ENCODE measurements around the gene TRERF1. TPM values are rescaled to one million over a fixed set of nuclear protein-coding genes. Genes with fewer than 3 reads are reported as not detected.
"Not testable (repeated sequence)": the region's sequence is repeated elsewhere in the genome, so short reads cannot be mapped to it uniquely, and the experiment has no call there.

Gene TRERF1
- total RNA-seq, 1 donor from 2014 or later, result 3.7 TPM

GRCh38 chr6:42211726-42212125 is 240.0 kb downstream of the TRERF1 start:
- H3K27ac ChIP-seq (ENCODE audit: low read depth, low read length), result no peak overlapping the region
- H3K27me3 ChIP-seq (ENCODE audit: control insufficient read depth in 3 of 3, insufficient read depth in 3 of 3, low read length in 3 of 3), result no peaks in the 10 kb centered on the region
- H3K36me3 ChIP-seq (ENCODE audit: control insufficient read depth in 3 of 3, insufficient read depth in 3 of 3, low read length in 3 of 3), result peaks cover 38 to 54% (median 49%) of the 10 kb centered on the region in 3 donors
- peaks cover 5 to 12% (median 5%) of the 10 kb centered on the region in 3 donors for H3K4me1 ChIP-seq (ENCODE audit: control insufficient read depth in 3 of 3, insufficient read depth in 3 of 3, low read length in 3 of 3)
- H3K9me3 ChIP-seq (ENCODE audit: control insufficient read depth in 3 of 3, low read length in 3 of 3), result no peaks in the 10 kb centered on the region
- H3K9ac ChIP-seq (ENCODE audit: low read depth in 1 of 3, low read length in 3 of 3), result no peak overlapping the region
- no peak overlapping the region for H3K4me3 ChIP-seq (ENCODE audit: low read length in 3 of 3)

- Histone ChIP-seq H3K36me3 (ENCODE audit: control insufficient read depth in 3 of 3, insufficient read depth in 3 of 3, low read length in 3 of 3) (peaks cover 43 to 58% (median 55%) of the 10 kb centered on the region in 3 donors), H3K4me3 (ENCODE audit: low read length in 3 of 3) (no peak overlapping the region), H3K27ac (ENCODE audit: low read depth, low read length) (no peak overlapping the region), H3K4me1 (ENCODE audit: control insufficient read depth in 3 of 3, insufficient read depth in 3 of 3, low read length in 3 of 3) (peaks cover 0 to 5% (median 0%) of the 10 kb centered on the region in 3 donors), H3K9me3 (ENCODE audit: control insufficient read depth in 3 of 3, low read length in 3 of 3) (no peaks in the 10 kb centered on the region), H3K27me3 (ENCODE audit: control insufficient read depth in 3 of 3, insufficient read depth in 3 of 3, low read length in 3 of 3) (no peaks in the 10 kb centered on the region), H3K9ac (ENCODE audit: low read depth in 1 of 3, low read length in 3 of 3) (no peak overlapping the region)
These were observed 241.2 kb downstream of the TRERF1 start for GRCh38 chr6:42210551-42210950.

- H3K9ac ChIP-seq (ENCODE audit: low read depth in 1 of 3, low read length in 3 of 3); H3K4me1 ChIP-seq (ENCODE audit: control insufficient read depth in 3 of 3, insufficient read depth in 3 of 3, low read length in 3 of 3); H3K9me3 ChIP-seq (ENCODE audit: control insufficient read depth in 3 of 3, low read length in 3 of 3); H3K27me3 ChIP-seq (ENCODE audit: control insufficient read depth in 3 of 3, insufficient read depth in 3 of 3, low read length in 3 of 3); H3K27ac ChIP-seq (ENCODE audit: low read depth, low read length); H3K4me3 ChIP-seq (ENCODE audit: low read length in 3 of 3): not testable (repeated sequence)
- H3K36me3 ChIP-seq (ENCODE audit: control insufficient read depth in 3 of 3, insufficient read depth in 3 of 3, low read length in 3 of 3), result peaks cover 39 to 54% (median 53%) of the 10 kb centered on the region in 3 donors
These were observed 244.2 kb downstream of the TRERF1 start for GRCh38 chr6:42207559-42207958.

GRCh38 chr6:42204768-42205282 is 246.9 kb downstream of the TRERF1 start:
- Histone ChIP-seq H3K4me1 (ENCODE audit: control insufficient read depth in 3 of 3, insufficient read depth in 3 of 3, low read length in 3 of 3) (no peaks in the 10 kb centered on the region), H3K27me3 (ENCODE audit: control insufficient read depth in 3 of 3, insufficient read depth in 3 of 3, low read length in 3 of 3) (no peaks in the 10 kb centered on the region), H3K36me3 (ENCODE audit: control insufficient read depth in 3 of 3, insufficient read depth in 3 of 3, low read length in 3 of 3) (peaks cover 27 to 33% (median 32%) of the 10 kb centered on the region in 3 donors), H3K9me3 (ENCODE audit: control insufficient read depth in 3 of 3, low read length in 3 of 3) (no peaks in the 10 kb centered on the region), H3K4me3 (ENCODE audit: low read length in 3 of 3) (no peak overlapping the region), H3K9ac (ENCODE audit: low read depth in 1 of 3, low read length in 3 of 3) (no peak overlapping the region), H3K27ac (ENCODE audit: low read depth, low read length) (no peak overlapping the region)

GRCh38 chr6:42203183-42203582 is 248.5 kb downstream of the TRERF1 start:
- Histone ChIP-seq H3K9ac (ENCODE audit: low read depth in 1 of 3, low read length in 3 of 3) (no peak overlapping the region), H3K4me3 (ENCODE audit: low read length in 3 of 3) (no peak overlapping the region), H3K27ac (ENCODE audit: low read depth, low read length) (no peak overlapping the region), H3K9me3 (ENCODE audit: control insufficient read depth in 3 of 3, low read length in 3 of 3) (no peaks in the 10 kb centered on the region), H3K36me3 (ENCODE audit: control insufficient read depth in 3 of 3, insufficient read depth in 3 of 3, low read length in 3 of 3) (peaks cover 13 to 22% (median 19%) of the 10 kb centered on the region in 3 donors), H3K4me1 (ENCODE audit: control insufficient read depth in 3 of 3, insufficient read depth in 3 of 3, low read length in 3 of 3) (no peaks in the 10 kb centered on the region), H3K27me3 (ENCODE audit: control insufficient read depth in 3 of 3, insufficient read depth in 3 of 3, low read length in 3 of 3) (no peaks in the 10 kb centered on the region)

- not testable (repeated sequence) for H3K27me3 ChIP-seq (ENCODE audit: control insufficient read depth in 3 of 3, insufficient read depth in 3 of 3, low read length in 3 of 3); H3K9me3 ChIP-seq (ENCODE audit: control insufficient read depth in 3 of 3, low read length in 3 of 3); H3K9ac ChIP-seq (ENCODE audit: low read depth in 1 of 3, low read length in 3 of 3); H3K4me3 ChIP-seq (ENCODE audit: low read length in 3 of 3); H3K27ac ChIP-seq (ENCODE audit: low read depth, low read length); H3K4me1 ChIP-seq (ENCODE audit: control insufficient read depth in 3 of 3, insufficient read depth in 3 of 3, low read length in 3 of 3)
- peaks cover 9 to 15% (median 14%) of the 10 kb centered on the region in 3 donors for H3K36me3 ChIP-seq (ENCODE audit: control insufficient read depth in 3 of 3, insufficient read depth in 3 of 3, low read length in 3 of 3)
These were observed 249.4 kb downstream of the TRERF1 start for GRCh38 chr6:42202131-42202915.

- H3K27me3 ChIP-seq (ENCODE audit: control insufficient read depth in 3 of 3, insufficient read depth in 3 of 3, low read length in 3 of 3), result no peaks in the 10 kb centered on the region
- no peaks in the 10 kb centered on the region for H3K9me3 ChIP-seq (ENCODE audit: control insufficient read depth in 3 of 3, low read length in 3 of 3)
- no peaks in the 10 kb centered on the region for H3K4me1 ChIP-seq (ENCODE audit: control insufficient read depth in 3 of 3, insufficient read depth in 3 of 3, low read length in 3 of 3)
- no peak overlapping the region for H3K9ac ChIP-seq (ENCODE audit: low read depth in 1 of 3, low read length in 3 of 3)
- no peak overlapping the region for H3K4me3 ChIP-seq (ENCODE audit: low read length in 3 of 3)
- H3K36me3 ChIP-seq (ENCODE audit: control insufficient read depth in 3 of 3, insufficient read depth in 3 of 3, low read length in 3 of 3), result peaks cover 4 to 11% (median 10%) of the 10 kb centered on the region in 3 donors
- no peak overlapping the region for H3K27ac ChIP-seq (ENCODE audit: low read depth, low read length)
These were observed 250.3 kb downstream of the TRERF1 start for GRCh38 chr6:42201382-42201781.

GRCh38 chr6:42200035-42200434 is 251.7 kb downstream of the TRERF1 start:
- Histone ChIP-seq H3K27me3 (ENCODE audit: control insufficient read depth in 3 of 3, insufficient read depth in 3 of 3, low read length in 3 of 3) (no peaks in the 10 kb centered on the region), H3K36me3 (ENCODE audit: control insufficient read depth in 3 of 3, insufficient read depth in 3 of 3, low read length in 3 of 3) (peaks cover 3 to 10% (median 8%) of the 10 kb centered on the region in 3 donors), H3K9ac (ENCODE audit: low read depth in 1 of 3, low read length in 3 of 3) (no peak overlapping the region), H3K27ac (ENCODE audit: low read depth, low read length) (no peak overlapping the region), H3K4me1 (ENCODE audit: control insufficient read depth in 3 of 3, insufficient read depth in 3 of 3, low read length in 3 of 3) (no peaks in the 10 kb centered on the region), H3K9me3 (ENCODE audit: control insufficient read depth in 3 of 3, low read length in 3 of 3) (no peaks in the 10 kb centered on the region), H3K4me3 (ENCODE audit: low read length in 3 of 3) (no peak overlapping the region)

- Histone ChIP-seq H3K4me1 (ENCODE audit: control insufficient read depth in 3 of 3, insufficient read depth in 3 of 3, low read length in 3 of 3) (no peaks in the 10 kb centered on the region), H3K9me3 (ENCODE audit: control insufficient read depth in 3 of 3, low read length in 3 of 3) (no peaks in the 10 kb centered on the region), H3K27me3 (ENCODE audit: control insufficient read depth in 3 of 3, insufficient read depth in 3 of 3, low read length in 3 of 3) (no peaks in the 10 kb centered on the region), H3K27ac (ENCODE audit: low read depth, low read length) (no peak overlapping the region), H3K9ac (ENCODE audit: low read depth in 1 of 3, low read length in 3 of 3) (no peak overlapping the region), H3K4me3 (ENCODE audit: low read length in 3 of 3) (no peak overlapping the region), H3K36me3 (ENCODE audit: control insufficient read depth in 3 of 3, insufficient read depth in 3 of 3, low read length in 3 of 3) (peaks cover 0 to 5% (median 4%) of the 10 kb centered on the region in 3 donors)
These were observed 252.4 kb downstream of the TRERF1 start for GRCh38 chr6:42199106-42199981.

Data from skeletal muscle tissue (tissue), 4 donors.